ENCODE results near the gene WDSUB1. TPM values are rescaled to one million over a fixed set of nuclear protein-coding genes. Genes with fewer than 3 reads are reported as not detected.

Gene WDSUB1
- total and polyA plus RNA-seq, 9 of the 15 experiments (the other 6 are each of a cell fraction or from before 2014, with no cell fraction given): 5.2 to 13.7 (median 9.4) TPM

- TF ChIP-seq, protein P1, sequence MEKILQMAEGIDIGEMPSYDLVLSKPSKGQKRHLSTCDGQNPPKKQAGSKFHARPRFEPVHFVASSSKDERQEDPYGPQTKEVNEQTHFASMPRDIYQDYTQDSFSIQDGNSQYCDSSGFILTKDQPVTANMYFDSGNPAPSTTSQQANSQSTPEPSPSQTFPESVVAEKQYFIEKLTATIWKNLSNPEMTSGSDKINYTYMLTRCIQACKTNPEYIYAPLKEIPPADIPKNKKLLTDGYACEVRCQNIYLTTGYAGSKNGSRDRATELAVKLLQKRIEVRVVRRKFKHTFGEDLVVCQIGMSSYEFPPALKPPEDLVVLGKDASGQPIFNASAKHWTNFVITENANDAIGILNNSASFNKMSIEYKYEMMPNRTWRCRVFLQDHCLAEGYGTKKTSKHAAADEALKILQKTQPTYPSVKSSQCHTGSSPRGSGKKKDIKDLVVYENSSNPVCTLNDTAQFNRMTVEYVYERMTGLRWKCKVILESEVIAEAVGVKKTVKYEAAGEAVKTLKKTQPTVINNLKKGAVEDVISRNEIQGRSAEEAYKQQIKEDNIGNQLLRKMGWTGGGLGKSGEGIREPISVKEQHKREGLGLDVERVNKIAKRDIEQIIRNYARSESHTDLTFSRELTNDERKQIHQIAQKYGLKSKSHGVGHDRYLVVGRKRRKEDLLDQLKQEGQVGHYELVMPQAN (IDR thresholded peaks at IDR 0.05; ENCODE audit: borderline replicate concordance): no peak
- TF ChIP-seq ZNF316 (IDR thresholded peaks at IDR 0.05) (peak; percentile 56; the same call in 1 of the 2 replicates), KAT7 (CRISPR knock-in tag; IDR thresholded peaks at IDR 0.05; ENCODE audit: borderline replicate concordance) (no peak), KLF10 (CRISPR knock-in tag; IDR thresholded peaks at IDR 0.05) (no peak), DLX4 (CRISPR knock-in tag; IDR thresholded peaks at IDR 0.05) (no peak), JUN (IDR thresholded peaks at IDR 0.05; ENCODE audit: borderline replicate concordance, low read depth, low read length) (peak; percentile 48; the same call in 1 of the 2 replicates), JUN (CRISPR knock-in tag; IDR thresholded peaks at IDR 0.05; ENCODE audit: borderline replicate concordance) (no peak), HEY1 (CRISPR knock-in tag; IDR thresholded peaks at IDR 0.05; ENCODE audit: borderline replicate concordance) (no peak), SPI1 (IDR thresholded peaks at IDR 0.05; ENCODE audit: borderline replicate concordance, low read depth, low read length) (0 out of 2 replicates have a peak, but pooled peaks have one; percentile 55), EZH2 (IDR thresholded peaks at IDR 0.05; ENCODE audit: borderline replicate concordance, low read depth, low read length) (no peak), TCF7 (IDR thresholded peaks at IDR 0.05; ENCODE audit: borderline replicate concordance) (no peak), STAG1 (CRISPR knock-in tag; IDR thresholded peaks at IDR 0.05; ENCODE audit: borderline replicate concordance) (no peak), MAFF (IDR thresholded peaks at IDR 0.05; ENCODE audit: low read length) (0 out of 2 replicates have a peak, but pooled peaks have one; percentile 20), SMARCA4 (IDR thresholded peaks at IDR 0.05) (peak; percentile 50; the same call in 1 of the 2 replicates)
- TF ChIP-seq, protein P2, sequence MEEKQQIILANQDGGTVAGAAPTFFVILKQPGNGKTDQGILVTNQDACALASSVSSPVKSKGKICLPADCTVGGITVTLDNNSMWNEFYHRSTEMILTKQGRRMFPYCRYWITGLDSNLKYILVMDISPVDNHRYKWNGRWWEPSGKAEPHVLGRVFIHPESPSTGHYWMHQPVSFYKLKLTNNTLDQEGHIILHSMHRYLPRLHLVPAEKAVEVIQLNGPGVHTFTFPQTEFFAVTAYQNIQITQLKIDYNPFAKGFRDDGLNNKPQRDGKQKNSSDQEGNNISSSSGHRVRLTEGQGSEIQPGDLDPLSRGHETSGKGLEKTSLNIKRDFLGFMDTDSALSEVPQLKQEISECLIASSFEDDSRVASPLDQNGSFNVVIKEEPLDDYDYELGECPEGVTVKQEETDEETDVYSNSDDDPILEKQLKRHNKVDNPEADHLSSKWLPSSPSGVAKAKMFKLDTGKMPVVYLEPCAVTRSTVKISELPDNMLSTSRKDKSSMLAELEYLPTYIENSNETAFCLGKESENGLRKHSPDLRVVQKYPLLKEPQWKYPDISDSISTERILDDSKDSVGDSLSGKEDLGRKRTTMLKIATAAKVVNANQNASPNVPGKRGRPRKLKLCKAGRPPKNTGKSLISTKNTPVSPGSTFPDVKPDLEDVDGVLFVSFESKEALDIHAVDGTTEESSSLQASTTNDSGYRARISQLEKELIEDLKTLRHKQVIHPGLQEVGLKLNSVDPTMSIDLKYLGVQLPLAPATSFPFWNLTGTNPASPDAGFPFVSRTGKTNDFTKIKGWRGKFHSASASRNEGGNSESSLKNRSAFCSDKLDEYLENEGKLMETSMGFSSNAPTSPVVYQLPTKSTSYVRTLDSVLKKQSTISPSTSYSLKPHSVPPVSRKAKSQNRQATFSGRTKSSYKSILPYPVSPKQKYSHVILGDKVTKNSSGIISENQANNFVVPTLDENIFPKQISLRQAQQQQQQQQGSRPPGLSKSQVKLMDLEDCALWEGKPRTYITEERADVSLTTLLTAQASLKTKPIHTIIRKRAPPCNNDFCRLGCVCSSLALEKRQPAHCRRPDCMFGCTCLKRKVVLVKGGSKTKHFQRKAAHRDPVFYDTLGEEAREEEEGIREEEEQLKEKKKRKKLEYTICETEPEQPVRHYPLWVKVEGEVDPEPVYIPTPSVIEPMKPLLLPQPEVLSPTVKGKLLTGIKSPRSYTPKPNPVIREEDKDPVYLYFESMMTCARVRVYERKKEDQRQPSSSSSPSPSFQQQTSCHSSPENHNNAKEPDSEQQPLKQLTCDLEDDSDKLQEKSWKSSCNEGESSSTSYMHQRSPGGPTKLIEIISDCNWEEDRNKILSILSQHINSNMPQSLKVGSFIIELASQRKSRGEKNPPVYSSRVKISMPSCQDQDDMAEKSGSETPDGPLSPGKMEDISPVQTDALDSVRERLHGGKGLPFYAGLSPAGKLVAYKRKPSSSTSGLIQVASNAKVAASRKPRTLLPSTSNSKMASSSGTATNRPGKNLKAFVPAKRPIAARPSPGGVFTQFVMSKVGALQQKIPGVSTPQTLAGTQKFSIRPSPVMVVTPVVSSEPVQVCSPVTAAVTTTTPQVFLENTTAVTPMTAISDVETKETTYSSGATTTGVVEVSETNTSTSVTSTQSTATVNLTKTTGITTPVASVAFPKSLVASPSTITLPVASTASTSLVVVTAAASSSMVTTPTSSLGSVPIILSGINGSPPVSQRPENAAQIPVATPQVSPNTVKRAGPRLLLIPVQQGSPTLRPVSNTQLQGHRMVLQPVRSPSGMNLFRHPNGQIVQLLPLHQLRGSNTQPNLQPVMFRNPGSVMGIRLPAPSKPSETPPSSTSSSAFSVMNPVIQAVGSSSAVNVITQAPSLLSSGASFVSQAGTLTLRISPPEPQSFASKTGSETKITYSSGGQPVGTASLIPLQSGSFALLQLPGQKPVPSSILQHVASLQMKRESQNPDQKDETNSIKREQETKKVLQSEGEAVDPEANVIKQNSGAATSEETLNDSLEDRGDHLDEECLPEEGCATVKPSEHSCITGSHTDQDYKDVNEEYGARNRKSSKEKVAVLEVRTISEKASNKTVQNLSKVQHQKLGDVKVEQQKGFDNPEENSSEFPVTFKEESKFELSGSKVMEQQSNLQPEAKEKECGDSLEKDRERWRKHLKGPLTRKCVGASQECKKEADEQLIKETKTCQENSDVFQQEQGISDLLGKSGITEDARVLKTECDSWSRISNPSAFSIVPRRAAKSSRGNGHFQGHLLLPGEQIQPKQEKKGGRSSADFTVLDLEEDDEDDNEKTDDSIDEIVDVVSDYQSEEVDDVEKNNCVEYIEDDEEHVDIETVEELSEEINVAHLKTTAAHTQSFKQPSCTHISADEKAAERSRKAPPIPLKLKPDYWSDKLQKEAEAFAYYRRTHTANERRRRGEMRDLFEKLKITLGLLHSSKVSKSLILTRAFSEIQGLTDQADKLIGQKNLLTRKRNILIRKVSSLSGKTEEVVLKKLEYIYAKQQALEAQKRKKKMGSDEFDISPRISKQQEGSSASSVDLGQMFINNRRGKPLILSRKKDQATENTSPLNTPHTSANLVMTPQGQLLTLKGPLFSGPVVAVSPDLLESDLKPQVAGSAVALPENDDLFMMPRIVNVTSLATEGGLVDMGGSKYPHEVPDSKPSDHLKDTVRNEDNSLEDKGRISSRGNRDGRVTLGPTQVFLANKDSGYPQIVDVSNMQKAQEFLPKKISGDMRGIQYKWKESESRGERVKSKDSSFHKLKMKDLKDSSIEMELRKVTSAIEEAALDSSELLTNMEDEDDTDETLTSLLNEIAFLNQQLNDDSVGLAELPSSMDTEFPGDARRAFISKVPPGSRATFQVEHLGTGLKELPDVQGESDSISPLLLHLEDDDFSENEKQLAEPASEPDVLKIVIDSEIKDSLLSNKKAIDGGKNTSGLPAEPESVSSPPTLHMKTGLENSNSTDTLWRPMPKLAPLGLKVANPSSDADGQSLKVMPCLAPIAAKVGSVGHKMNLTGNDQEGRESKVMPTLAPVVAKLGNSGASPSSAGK (IDR thresholded peaks at IDR 0.05): peak; percentile 27; the same call in 1 of the 2 replicates
- TF ChIP-seq, protein P3, sequence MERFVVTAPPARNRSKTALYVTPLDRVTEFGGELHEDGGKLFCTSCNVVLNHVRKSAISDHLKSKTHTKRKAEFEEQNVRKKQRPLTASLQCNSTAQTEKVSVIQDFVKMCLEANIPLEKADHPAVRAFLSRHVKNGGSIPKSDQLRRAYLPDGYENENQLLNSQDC (CRISPR knock-in tag; IDR thresholded peaks at IDR 0.05): no peak
These were observed 60.4 kb downstream of the WDSUB1 start (continued) for GRCh38 chr2:159226059-159226461.

All from K562 (cell line).